Pericardium fibroblast (primary cell): ENCODE measurements around the gene ZNF177. TPM values are rescaled to one million over a fixed set of nuclear protein-coding genes. Genes with fewer than 3 reads are reported as not detected.

Experiments used
- total RNA-seq: library from RNA; depleted of rRNA; stranded (reverse); fragments of >200 nt; gene quantifications from 2 replicates; pipeline ENCODE4 v1.2.3, GENCODE V29; 2015

ZNF177 gene
- 0.09 and 1.2 TPM in 2 replicates for total RNA-seq

GRCh38 chr19:9362905-9363304 is at the start of gene ZNF177:
Gene ZNF177 (plus strand): TSS chr19:9363013. CDS start chr19:9378312, 15,299 bp downstream.

GRCh38 chr19:9323919-9324583 is 38.8 kb upstream of the ZNF177 start, which contains the start of gene ZNF559:
Gene ZNF559 (plus strand): TSS chr19:9324179. CDS start chr19:9338550, 14,371 bp downstream.

Other genes starting within 250 kb of the ZNF177 start
- gene OR7G1, start 247.2 kb upstream of the ZNF177 start, total RNA-seq, result not detected in 2 replicates
- gene OR7G3, start 236.1 kb upstream of the ZNF177 start, total RNA-seq, result not detected in 2 replicates
- gene ZNF317, start 222.6 kb upstream of the ZNF177 start, total RNA-seq, result 14.6 and 15.2 TPM in 2 replicates
- not detected in 2 replicates for gene OR7D2, start 184.0 kb upstream of the ZNF177 start, total RNA-seq
- gene OR7D4, start 143.4 kb upstream of the ZNF177 start, total RNA-seq, result not detected in 2 replicates
- not detected in 2 replicates for gene OR7E24, start 112.1 kb upstream of the ZNF177 start, total RNA-seq
- 4.3 and 5.6 TPM in 2 replicates for gene ZNF699, start 53.2 kb upstream of the ZNF177 start, total RNA-seq
- 7.4 and 14.2 TPM in 2 replicates for gene ZNF559, start 38.8 kb upstream of the ZNF177 start, total RNA-seq
- gene ZNF266, start 72.6 kb downstream of the ZNF177 start, total RNA-seq, result 7.3 and 7.7 TPM in 2 replicates
- 0.58 and 4.0 TPM in 2 replicates for gene ZNF560, start 135.6 kb downstream of the ZNF177 start, total RNA-seq
- 13.2 and 14.7 TPM in 2 replicates for gene ZNF426, start 175.6 kb downstream of the ZNF177 start, total RNA-seq
- 11.9 and 19.8 TPM in 2 replicates for gene ZNF121, start 221.5 kb downstream of the ZNF177 start, total RNA-seq